Left forelimb (tissue), 1 donor: ENCODE measurements around the gene SPRR1A.

Experiments used
- DNase-seq: peaks from one replicate; pipeline ENCODE4 v3.0.0-alpha.2; 2018; ENCODE audit warnings: low spot score

Gene SPRR1A, protein sequence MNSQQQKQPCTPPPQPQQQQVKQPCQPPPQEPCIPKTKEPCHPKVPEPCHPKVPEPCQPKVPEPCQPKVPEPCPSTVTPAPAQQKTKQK

GRCh38 chr1:152983743-152984142 is at the start of gene SPRR1A:
SPRR1A (plus strand) TSS chr1:152984081; CDS start chr1:152985231, 1,150 bp downstream.
- DNase-seq, result no peak

GRCh38 chr1:152940614-152941013 is 43.3 kb upstream of the SPRR1A start:
- DNase-seq, result no peak

DNA sequence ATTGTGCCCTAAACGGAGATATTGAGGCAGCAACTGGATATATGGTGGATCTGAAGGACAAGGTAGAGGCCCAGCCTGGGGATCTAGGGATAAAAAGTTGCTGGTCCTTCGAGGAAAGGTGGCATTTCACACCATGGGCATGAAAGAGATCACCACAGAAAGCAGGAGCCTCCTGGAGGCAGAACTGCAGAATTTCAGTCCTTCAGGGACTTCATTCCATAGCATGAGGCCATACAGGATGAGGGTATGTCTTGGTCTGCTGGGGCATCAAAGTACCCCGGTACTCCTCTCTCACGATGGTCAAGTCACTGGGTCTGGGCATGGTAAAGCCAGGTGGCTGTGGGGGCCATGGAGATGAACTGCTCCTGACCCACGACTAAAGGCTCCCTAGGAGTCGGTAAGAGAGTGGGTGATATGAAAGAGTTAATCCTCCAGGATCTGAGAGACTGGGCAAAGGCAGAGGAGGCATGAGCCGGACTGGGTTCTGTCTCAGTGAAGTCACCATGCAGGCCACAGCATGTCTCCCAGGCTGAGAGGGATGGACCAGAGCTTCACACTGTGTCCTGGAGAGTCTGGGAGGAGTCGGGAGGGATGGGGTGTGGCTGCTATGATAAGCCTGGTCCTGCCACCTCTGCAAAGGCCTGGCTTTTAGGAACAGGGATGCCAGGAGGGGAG is 42.7 kb upstream of the SPRR1A start:
- no peak for DNase-seq

DNA sequence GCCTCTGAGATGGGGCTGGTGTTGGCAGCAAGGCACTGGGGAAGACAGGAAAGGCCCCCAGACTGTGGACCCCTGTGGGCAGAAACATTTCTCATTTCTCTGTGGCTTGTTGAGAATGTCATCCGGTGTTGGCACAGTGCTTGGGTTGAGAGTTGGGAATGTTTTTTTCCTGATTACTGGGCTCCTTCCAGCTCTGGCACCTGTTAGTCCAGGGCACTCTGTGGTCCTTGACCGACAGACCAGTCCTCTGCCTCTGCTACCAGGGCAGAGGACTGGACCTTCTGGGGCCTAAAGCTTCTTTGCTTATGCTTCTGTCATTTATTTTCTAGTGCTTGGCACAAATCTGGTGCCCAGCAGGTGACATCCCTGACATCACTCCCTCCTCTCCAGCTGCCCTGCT is 41.7 kb upstream of the SPRR1A start:
- no peak for DNase-seq

GRCh38 chr1:152946248-152946647 is 37.6 kb upstream of the SPRR1A start:
- DNase-seq, result no peak

DNA sequence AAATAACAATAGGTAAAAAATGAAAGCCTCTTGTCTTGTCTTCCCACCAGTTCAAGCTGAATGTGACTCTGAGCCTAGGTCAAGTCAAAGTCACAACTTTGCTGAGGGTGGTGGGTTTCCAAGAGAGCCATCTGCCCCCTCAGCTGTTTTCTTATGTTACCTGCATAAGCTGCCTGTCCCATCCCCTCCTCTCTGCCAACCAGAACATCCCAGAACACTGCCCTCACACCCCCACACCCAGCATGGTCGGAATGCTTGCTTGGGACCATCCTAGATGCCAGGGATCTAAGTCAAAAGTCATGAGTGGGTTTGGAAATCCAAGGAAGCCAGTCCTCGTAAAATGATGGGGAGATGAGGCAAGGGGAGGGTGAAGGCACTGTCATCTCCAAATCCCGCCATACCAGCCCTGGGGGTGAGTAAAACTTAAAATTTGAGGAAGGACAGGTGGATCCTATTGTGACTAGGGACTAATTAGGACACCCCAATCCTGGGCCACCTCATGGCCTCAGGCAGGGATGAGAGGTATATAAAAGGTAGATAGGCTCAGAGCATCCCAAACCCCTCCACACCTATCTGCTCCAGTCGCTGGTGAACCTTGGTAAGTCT is 37.1 kb upstream of the SPRR1A start, which contains the start of gene SPRR5:
TSS of gene SPRR5 (plus strand) at position 556 of the 606 bp plus-strand sequence. CDS start 1,349 bp downstream, outside the sequence.
- DNase-seq, result no peak

DNA sequence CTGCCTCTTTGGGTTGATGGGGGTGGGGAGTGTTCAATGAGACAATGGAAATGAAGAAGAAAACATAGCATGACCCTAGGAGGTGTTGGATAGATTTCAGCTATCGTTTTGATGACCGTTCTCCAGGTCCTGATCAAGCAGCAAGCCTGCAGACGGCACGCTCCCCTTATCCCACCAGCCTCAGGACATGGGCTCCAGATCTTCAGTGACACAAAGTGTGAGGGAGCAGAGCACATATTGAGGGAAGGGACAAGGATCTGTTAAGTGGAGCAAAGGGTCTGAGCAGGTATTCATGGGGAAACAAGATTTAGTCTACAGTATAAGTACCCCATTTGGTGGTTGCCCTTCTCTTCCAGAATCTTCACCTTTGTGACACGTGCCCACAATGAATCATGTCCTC is 32.2 kb upstream of the SPRR1A start:
- DNase-seq, result no peak

DNA sequence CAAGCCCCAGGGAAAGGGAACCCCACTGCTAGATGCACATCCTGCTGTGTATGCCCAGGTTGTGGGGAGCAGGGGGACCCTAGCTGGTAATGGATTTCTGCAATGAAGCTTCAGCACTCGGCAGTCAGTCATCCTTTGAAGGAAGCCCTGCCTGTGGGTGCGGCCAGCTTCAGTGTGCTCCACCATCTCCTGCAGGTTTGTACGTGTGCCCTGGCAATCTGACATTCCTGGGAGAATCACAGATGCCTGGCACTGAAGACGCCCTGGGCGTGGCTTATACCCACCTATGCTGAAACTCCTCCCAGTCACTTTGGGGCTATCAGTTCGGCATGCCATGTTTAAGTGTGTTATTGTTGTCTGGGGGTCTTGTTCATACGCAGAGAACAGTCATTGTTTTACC is 30.1 kb upstream of the SPRR1A start:
- DNase-seq, result no peak

- no peak for DNase-seq
Observed at GRCh38 chr1:152954436-152954835, 29.4 kb upstream of the SPRR1A start.

- no peak for DNase-seq
Observed at GRCh38 chr1:152957561-152957960, 26.3 kb upstream of the SPRR1A start.

- DNase-seq, result no peak
Observed at GRCh38 chr1:152959273-152959672, 24.6 kb upstream of the SPRR1A start.

DNA sequence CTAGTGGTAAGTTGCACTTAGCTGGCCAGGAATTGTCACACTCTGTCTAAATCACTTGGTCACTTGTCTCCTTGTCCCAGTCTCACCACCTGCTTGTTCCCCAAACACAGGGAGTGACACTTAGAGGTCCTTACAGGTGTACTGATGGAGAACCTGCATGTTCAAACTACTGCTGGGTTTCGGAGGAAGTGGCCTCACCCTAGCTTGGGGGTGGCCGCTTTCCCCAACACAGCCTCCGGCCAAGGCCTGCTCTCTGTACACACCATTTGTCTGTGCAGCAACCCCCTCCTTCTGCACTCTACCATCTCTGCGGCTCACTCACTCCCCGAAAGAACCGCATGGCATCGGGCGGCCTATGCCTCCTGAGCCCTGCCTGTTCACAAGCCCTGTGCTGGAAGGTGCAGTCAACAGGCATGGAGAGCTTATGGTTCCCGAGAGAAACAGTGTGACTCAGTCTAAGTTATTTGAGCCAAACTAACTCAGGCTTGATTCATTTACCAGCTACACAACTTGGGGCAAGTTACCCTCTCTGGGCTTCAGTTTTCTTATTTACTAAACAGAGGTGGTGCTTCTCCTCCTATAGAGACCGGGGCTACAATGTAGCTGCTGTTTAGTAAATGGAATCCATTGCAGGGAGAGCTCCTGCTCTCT is 24.0 kb upstream of the SPRR1A start:
- no peak for DNase-seq

- no peak for DNase-seq
Observed at GRCh38 chr1:152960452-152961044, 23.3 kb upstream of the SPRR1A start.

DNA sequence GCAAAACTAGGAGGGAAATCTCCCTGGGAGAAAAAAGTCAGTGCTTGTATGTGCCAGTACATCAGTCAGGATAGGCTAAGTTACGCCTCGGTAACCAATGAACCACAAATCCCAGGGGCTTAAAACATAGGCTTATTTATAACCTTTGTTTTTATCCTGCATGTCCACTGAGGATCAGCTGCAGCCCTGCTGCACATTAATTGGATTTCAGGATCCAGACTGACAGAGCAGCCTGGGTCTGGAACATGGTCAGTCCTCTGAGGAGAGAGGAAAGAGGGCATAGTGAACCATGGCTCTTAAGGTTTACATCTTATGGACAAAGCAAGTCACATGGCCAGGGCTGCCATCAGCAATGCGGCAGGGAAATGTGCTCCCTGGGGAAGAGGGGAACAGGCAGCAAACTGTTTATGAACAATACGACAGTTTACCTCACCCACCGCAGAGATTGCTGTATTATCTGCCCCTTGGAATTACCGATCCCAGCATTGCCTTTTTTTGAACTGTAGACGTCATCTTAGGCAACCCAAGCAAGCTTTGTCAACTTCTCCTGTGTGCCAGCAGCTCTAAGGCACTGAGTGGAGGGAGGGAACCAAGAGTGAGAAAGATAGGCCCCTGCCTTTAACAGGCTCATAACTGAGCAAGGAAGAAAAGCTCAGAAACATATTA is 22.5 kb upstream of the SPRR1A start:
- DNase-seq, result no peak

- no peak for DNase-seq
Observed at GRCh38 chr1:152962876-152963415, 20.9 kb upstream of the SPRR1A start.

DNA sequence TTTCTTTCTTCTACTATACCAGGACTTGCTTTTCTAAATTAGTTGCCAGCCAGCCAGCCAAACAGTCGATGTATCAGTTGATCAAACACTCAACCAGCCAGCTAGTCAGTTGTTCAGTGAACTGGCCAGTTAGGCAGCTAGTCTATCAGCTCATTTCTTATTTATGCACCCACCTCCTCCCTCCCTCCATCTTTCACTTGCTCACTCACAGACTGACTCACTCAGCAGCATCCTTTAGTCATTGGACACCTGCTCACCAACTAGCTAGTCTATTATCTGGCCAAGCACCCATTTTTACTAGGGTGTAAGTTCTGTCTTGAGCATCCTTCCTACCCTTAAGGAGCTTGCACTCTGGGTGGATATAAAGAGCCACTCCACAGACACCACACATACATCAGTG is 19.3 kb upstream of the SPRR1A start:
- DNase-seq, result no peak

DNA sequence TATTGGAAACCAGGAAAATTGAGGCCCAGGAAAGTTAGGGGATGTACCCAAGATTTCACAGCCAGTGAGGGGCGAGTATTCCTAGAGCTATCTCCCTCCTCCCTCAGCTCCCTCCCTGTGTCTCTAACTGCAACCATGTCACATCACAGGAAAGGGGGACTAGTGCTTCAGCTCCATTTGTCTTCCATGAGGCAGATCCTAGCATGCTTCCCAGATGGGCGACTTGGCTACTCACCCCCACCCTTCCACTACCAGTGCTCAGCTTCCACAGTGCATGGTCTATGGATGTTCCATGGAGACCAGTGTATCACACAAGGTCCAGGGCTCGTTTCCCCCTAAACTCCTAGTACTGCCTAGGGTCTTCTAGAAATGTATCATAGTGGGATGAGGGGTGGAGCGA is 18.0 kb upstream of the SPRR1A start:
- no peak for DNase-seq

DNA sequence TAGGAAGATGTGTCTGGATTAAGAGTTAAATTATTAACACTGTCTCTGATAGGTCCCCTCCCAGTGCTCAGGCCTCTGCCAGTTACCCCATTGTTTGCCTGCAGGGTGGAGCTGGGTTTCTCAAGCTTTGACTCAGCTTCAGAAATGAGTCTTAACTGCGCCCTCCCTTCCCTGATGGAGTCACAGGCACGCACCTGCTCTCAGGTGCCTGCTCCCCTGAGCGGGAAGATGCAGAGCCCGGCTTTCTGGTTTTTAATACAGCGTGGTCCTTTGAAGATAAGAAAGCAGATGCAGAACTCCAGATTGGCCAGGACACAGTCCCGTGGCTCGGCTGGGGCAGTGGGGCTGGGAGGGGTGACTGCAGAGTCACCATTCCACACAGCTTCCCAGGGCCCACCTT is 16.7 kb upstream of the SPRR1A start:
- no peak for DNase-seq

DNA sequence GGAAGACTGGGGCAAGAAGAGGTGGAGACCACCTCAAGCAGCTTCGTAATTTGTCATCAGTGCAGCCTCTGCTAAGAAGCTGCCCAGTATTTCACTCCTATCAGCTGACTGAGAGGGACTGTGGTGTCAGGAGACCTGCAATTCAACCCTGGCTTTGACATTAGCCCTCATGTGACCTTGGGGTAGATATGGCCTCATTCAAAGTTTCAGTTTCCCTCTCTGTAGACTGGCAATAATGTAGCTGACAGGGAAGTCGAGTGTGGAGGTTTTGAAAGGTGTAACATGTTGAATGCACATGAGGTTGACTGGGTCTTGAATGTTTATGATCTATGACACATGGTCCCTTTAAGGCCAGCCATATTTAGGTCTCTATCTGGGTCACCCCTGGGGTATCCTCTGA is 15.6 kb upstream of the SPRR1A start:
- DNase-seq, result no peak

- DNase-seq, result no peak
Observed at GRCh38 chr1:152969036-152969435, 14.8 kb upstream of the SPRR1A start.

GRCh38 chr1:152970495-152970894 is 13.4 kb upstream of the SPRR1A start, which contains the start of gene SPRR4:
SPRR4 (plus strand) TSS chr1:152970648; CDS start chr1:152971891, 1,243 bp downstream.
- DNase-seq, result no peak
